ENCODE results near the gene C2orf78.

The C2orf78 gene

GRCh38 chr2:73839653-73840411, 55.8 kb downstream of the C2orf78 start:
- no peak for DNase-seq (ENCODE audit: low read depth in 2 of 2)

GRCh38 chr2:73841912-73842738, 58.1 kb downstream of the C2orf78 start:
- no peak for DNase-seq (ENCODE audit: low read depth in 2 of 2)

- DNase-seq (ENCODE audit: low read depth in 2 of 2): no peak
Observed at GRCh38 chr2:73842739-73843019, 58.7 kb downstream of the C2orf78 start.

GRCh38 chr2:73844087-73844486, 60.1 kb downstream of the C2orf78 start:
- no peak for DNase-seq (ENCODE audit: low read depth in 2 of 2)

- no peak for DNase-seq (ENCODE audit: low read depth in 2 of 2)
Observed at GRCh38 chr2:73850009-73850408, 66.0 kb downstream of the C2orf78 start.

GRCh38 chr2:73851274-73851673, 67.3 kb downstream of the C2orf78 start:
- no peak for DNase-seq (ENCODE audit: low read depth in 2 of 2)

- DNase-seq (ENCODE audit: low read depth in 2 of 2): no peak
Observed at GRCh38 chr2:73852020-73852419, 68.0 kb downstream of the C2orf78 start.

GRCh38 chr2:73855526-73855925, 71.5 kb downstream of the C2orf78 start:
- no peak for DNase-seq (ENCODE audit: low read depth in 2 of 2)

GRCh38 chr2:73856214-73856613, 72.2 kb downstream of the C2orf78 start:
- DNase-seq (ENCODE audit: low read depth in 2 of 2): no peak

GRCh38 chr2:73859721-73860586, 76.0 kb downstream of the C2orf78 start:
- peak; percentile 12 to 19 for DNase-seq (ENCODE audit: low read depth in 2 of 2)

GRCh38 chr2:73862987-73863386, 79.0 kb downstream of the C2orf78 start:
- DNase-seq (ENCODE audit: low read depth in 2 of 2): no peak

Data from stimulated activated CD8-positive, alpha-beta memory T cell treated with anti-CD3 and anti-CD28 coated beads, Interleukin-2, amount 100 ng/mL, for 48 hours (primary cell).